ENCODE data around the gene ARL5B.

DNA sequence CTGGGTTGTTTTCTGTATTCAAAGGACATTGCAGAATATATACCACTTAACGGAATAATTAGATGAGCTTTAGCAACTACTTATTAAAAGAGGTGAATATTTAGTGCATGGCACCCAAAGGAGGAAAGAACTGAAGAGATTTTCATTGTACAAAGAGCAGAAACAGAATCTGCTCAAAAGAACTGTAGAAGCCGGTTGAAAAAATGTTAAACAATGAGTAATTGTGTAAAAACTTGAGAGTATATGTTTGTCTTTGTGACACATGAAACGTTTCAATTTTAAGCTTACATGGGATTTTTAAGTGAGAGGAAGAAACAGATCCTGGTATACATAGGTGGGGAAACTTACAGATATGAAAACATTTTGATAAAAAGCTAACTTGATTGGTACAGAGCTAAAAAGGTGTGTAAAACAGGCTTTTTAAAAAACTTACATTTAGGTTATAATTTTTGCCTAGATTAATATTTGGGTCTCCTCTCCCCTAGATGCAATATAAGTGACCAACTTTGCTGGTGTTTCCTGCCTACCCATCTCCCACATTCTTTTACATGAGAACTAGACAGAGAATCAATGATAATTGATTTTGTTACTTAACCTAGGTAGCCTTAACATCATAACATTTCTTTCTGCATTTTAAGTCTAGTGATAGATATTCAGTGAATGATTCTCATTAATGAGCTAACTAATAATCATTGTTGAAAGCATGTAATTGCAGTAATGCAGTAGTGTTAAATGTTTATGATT, 6.8 kb downstream of the ARL5B start:
- TF ChIP-seq POLR2A (IDR thresholded peaks at IDR 0.05): no peak
- TF ChIP-seq, protein P1, sequence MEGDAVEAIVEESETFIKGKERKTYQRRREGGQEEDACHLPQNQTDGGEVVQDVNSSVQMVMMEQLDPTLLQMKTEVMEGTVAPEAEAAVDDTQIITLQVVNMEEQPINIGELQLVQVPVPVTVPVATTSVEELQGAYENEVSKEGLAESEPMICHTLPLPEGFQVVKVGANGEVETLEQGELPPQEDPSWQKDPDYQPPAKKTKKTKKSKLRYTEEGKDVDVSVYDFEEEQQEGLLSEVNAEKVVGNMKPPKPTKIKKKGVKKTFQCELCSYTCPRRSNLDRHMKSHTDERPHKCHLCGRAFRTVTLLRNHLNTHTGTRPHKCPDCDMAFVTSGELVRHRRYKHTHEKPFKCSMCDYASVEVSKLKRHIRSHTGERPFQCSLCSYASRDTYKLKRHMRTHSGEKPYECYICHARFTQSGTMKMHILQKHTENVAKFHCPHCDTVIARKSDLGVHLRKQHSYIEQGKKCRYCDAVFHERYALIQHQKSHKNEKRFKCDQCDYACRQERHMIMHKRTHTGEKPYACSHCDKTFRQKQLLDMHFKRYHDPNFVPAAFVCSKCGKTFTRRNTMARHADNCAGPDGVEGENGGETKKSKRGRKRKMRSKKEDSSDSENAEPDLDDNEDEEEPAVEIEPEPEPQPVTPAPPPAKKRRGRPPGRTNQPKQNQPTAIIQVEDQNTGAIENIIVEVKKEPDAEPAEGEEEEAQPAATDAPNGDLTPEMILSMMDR (IDR thresholded peaks at IDR 0.05): no peak
